Glomerular visceral epithelial cell (primary cell): ENCODE measurements around the gene NUMB.
"Not testable (repeated sequence)": the region's sequence is repeated elsewhere in the genome, so short reads cannot be mapped to it uniquely, and the experiment has no call there.

ENCODE experiments used
- DNase-seq: peaks from one replicate; pipeline ENCODE4 v3.0.0-alpha.2; 2016; ENCODE audit errors: extremely low spot score

Gene NUMB

GRCh38 chr14:73465823-73466532 is 7.6 kb upstream of the NUMB start:
- DNase-seq: no peak

GRCh38 chr14:73463411-73463810 is 5.1 kb upstream of the NUMB start:
- peak; percentile 73 for DNase-seq

GRCh38 chr14:73462815-73463214 is 4.5 kb upstream of the NUMB start:
- DNase-seq: no peak

GRCh38 chr14:73462048-73462715 is 3.8 kb upstream of the NUMB start:
- peak; percentile 33 for DNase-seq

DNA sequence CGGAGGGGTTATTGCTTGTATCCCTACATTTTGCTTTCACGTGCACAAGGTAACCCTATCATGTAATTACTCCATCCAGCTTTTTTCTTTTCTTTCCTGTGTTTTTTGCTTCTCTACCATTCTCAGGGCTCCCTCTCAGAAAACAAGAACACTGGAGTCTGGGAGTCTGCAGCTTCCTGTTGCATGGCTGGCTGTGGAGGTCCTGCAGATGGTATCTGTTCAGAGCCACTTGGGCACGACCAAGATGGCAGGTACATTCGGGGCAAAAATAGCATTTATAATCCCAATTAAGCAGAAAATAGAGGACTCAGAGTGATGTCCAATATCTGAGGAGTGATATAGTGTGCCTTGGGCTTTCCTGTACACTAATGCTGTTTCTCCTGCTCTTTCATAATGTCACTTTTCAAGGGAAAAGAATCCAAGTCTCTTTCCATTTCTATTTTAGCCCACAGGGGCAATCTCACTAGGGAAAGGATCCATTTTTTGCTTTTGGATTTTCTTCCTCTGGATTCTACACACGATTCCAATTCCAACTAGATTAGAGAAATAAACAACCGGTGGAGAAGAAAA is 3.2 kb upstream of the NUMB start:
- no peak for DNase-seq

DNA sequence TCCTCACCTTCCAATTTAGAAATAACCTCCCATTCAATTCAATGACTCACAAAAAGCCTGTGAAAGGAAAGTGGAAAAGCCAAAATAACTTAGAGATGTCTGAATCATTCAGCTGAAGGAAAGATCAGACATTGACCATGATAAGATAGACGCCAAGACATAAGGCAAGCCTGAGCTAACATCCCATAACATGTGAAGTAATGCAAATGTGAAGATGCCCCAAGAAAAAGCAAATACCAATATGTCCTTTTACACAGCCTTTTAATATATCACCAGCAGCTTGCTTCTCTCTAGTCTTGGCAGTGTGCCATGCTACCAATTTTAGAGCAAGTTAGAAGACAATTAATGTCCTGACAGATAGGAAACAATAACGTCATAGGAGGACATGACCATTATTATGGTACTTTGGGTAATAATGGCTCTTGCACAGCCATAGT is 2.4 kb upstream of the NUMB start:
- peak; percentile 23 for DNase-seq

- no peak for DNase-seq
Observed at GRCh38 chr14:73459959-73460358, 1.6 kb upstream of the NUMB start.

- DNase-seq: no peak
Observed at GRCh38 chr14:73457924-73458182, 493 bp downstream of the NUMB start.

DNA sequence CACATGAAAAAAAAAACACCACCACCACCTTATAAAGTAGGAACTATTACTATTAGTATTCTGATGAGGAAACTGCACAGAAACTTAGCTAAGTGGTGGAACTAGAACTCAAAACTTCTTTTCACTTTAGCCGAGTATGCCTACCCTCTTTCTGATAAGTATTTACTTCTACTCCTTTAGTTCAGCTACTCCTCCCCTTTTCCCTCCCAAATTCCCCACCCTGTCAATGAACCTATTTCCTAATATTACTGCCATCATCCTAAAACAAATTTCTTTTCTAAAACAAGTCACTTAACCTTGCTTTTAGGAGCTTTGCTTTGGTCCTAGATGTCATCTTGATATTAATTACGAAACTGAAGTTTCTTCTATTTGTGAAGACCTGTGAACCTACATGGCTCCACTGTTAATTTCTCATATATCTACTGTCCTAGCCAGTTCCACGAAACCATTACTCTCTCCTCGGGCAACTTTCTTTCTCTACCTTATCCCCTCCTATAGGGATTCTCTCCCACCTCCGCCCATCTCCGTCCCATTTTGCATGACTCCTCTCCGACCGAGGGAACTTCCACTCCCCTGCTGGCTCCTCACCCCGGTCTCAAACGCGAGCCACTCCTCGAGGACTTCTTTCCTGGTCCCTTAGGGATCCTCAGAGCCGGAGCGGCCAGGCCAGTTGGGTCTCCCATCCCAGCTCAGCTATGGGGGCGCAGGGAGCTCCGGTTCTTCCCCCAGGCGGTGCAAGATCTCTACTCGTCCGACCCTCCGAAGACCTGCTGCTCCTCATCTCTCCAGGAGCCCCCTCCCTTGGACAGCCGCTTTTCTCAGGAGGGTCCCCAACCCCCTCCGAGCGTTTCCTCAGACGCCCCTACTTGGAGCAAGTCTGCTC is 1.1 kb downstream of the NUMB start:
- DNase-seq: peak; percentile 64

DNA sequence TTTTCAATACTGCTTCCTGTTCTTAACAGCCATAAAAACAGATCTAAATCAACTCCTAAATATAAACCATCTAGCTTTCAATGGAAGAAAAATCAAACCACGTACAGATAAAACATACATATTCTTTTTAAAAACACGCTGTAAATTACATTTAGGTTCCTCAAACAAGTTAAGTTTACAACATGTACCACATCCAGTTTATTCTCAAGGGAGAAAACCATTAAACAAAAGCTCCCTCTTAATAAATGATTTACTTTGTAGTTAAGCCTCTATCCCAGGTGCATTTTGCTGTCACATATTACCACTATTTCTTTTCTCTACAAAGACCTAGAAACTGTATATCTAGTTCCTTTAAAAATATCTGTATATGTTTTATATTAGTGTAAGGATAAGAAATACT is 3.1 kb downstream of the NUMB start:
- no peak for DNase-seq

- DNase-seq: peak; percentile 65
Observed at GRCh38 chr14:73452341-73453186, 5.8 kb downstream of the NUMB start.

GRCh38 chr14:73443758-73444157 is 14.6 kb downstream of the NUMB start:
- DNase-seq: no peak

DNA sequence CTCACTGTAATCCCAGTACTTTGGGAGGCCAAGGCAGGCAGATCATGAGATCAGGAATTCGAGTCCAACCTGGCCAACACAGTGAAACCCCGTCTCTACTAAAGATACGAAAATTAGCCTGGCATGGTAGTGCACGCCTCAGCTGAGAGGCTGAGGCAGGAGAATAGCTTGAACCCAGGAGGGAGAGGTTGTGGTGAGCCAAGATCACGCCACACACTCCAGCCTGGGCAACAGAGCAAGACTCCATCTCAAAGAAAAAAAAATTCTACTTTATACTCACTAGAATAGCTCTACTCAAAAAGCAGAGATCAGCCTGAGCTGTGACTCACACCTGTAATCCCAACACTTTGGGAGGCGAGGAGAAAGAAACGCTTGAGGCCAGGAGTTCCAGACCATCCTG is 17.1 kb downstream of the NUMB start:
- no peak for DNase-seq

DNA sequence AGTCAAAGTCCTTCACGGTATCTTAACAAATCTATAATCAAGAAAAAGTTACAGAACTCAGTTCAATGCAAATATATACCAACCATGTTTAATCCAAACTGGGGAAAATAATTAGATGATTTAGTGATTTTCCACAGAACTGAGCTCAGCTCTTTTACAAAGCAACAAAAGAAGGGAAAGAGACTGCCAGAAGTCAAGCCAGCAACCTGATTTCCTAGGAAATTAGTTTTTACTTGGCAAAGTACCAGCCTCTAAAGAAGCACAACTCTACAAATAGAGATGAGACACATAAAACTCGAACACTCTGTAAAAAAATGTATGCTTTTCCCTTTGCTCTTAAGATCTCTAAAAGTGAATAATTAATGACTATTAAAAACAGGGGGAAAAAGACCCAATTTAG is 19.4 kb downstream of the NUMB start:
- DNase-seq: no peak

- no peak for DNase-seq
Observed at GRCh38 chr14:73437206-73437605, 21.1 kb downstream of the NUMB start.

- DNase-seq: no peak
Observed at GRCh38 chr14:73432124-73432523, 26.2 kb downstream of the NUMB start.

- peak; percentile 31 for DNase-seq
Observed at GRCh38 chr14:73428353-73428824, 30.0 kb downstream of the NUMB start.

DNA sequence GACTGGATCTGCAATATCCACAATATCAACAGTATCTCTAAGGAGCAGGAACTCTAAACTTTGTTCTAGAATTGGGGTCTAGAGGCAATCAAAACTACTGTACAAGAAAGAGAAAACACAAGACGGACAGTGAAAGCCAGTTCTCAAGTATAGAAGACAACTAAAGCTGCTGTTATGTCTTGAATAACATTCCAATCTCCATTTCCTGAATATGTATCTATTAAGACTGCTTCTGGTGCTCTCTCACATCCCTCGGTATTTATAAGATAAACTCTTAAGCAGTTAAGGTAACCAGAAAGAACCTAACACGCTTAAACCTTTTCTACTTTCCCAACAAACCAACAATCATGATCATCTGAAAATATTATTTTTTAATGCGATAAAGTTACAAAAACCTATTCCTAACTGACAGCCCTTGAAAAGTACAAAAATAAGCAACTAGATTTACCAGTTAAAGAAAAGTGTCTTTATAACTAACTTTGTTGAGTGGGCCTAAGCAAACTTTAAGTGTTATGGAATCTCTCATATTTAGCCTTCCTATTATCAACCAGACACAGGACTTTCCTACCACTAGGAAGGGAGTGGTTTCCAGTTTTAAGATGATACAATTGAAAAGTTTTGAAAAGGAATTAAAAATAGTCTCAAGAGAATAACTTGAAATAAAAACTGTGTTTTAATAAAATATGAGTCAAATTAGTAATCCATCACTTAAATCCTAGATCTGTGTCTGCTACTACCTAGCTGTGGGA is 30.7 kb downstream of the NUMB start:
- DNase-seq: no peak

DNA sequence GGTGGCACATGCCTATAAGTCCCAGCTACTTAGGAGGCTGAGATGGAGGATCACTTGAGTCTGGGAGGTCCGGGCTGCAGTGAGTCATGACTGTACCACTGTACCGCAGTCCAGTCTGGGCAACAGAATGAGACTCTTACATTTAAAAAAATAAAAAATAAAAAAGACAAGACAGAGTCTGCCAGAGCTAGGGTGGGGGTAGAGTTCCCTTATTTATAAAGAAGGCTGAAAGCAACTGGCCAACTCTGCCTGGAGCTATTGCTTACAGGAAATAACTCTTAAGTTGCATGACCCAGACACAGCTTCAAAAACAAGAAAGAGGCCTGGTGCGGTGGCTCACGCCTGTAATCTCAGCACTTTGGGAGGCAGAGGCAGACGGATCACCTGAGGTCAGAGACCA is 31.5 kb downstream of the NUMB start:
- peak; percentile 76 for DNase-seq

- no peak for DNase-seq
Observed at GRCh38 chr14:73424453-73424852, 33.9 kb downstream of the NUMB start.

- DNase-seq: not testable (repeated sequence)
Observed at GRCh38 chr14:73423092-73423491, 35.3 kb downstream of the NUMB start.
